Epithelial cell of esophagus (primary cell): ENCODE data around the gene FCSK.

Experiments used
- DNase-seq: peaks from one replicate; pipeline ENCODE4 v3.0.0; 2010; ENCODE audit warnings: low read depth
- H3K4me3 ChIP-seq: 2 replicates; pipeline ENCODE4 v1.5.1; 2011; ENCODE audit warnings: mild to moderate bottlenecking, low read length, control low read depth
- CTCF ChIP-seq: IDR thresholded peaks from 2 replicates; pipeline ENCODE4 v1.5.1; 2011; ENCODE audit warnings: low read depth, mild to moderate bottlenecking, low read length, control low read depth, inconsistent platforms; ENCODE audit not compliant: insufficient read depth; ENCODE audit errors: missing control alignments

The FCSK gene

GRCh38 chr16:70417661-70418060 lies 36.7 kb upstream of the FCSK start:
- TF ChIP-seq CTCF = no peak
- DNase-seq = no peak
- H3K4me3 ChIP-seq = no peak overlapping the region

- no peak overlapping the region for H3K4me3 ChIP-seq
- TF ChIP-seq CTCF = no peak
- DNase-seq = no peak
Observed at GRCh38 chr16:70418274-70418992, 36.0 kb upstream of the FCSK start.

GRCh38 chr16:70418993-70419318 lies 35.4 kb upstream of the FCSK start:
- no peak overlapping the region for H3K4me3 ChIP-seq
- no peak for TF ChIP-seq CTCF
- DNase-seq = no peak

- H3K4me3 ChIP-seq = no peak overlapping the region
- no peak for DNase-seq
- TF ChIP-seq CTCF = no peak
Observed at GRCh38 chr16:70419384-70420327, 34.7 kb upstream of the FCSK start.

GRCh38 chr16:70421014-70421413 lies 33.4 kb upstream of the FCSK start:
- no peak overlapping the region for H3K4me3 ChIP-seq
- TF ChIP-seq CTCF = no peak

GRCh38 chr16:70421473-70422311 lies 32.7 kb upstream of the FCSK start:
- DNase-seq = no peak
- H3K4me3 ChIP-seq = no peak overlapping the region
- no peak for TF ChIP-seq CTCF

More at GRCh38 chr16:70421014-70421413, 33.4 kb upstream of the FCSK start:
- DNase-seq = no peak
